Mucosa of descending colon (tissue), 3 donors: ENCODE results near the gene SHANK3. TPM values are rescaled to one million over a fixed set of nuclear protein-coding genes. Genes with fewer than 3 reads are reported as not detected.

ENCODE experiments used
- ATAC-seq: fragments of 200-7000 bp; cut with Tn5 transposase; one replicate; pipeline ENCODE4 v1.9.1; 2020; ENCODE audit warnings: mild to moderate bottlenecking, moderate library complexity
- DNase-seq, 3 donors: peaks; one replicate each; pipeline ENCODE4 v3.0.0-alpha.2; 2020
- H3K36me3 ChIP-seq: fragments of 200-600 bp; one replicate; pipeline ENCODE4 v1.8.0; 2021; ENCODE audit warnings: low read depth, mild to moderate bottlenecking
- H3K4me1 ChIP-seq: fragments of 200-600 bp; one replicate; pipeline ENCODE4 v1.8.0; 2021; ENCODE audit warnings: low read depth, mild to moderate bottlenecking
- H3K4me3 ChIP-seq: fragments of 200-600 bp; one replicate; pipeline ENCODE4 v1.8.0; 2021; ENCODE audit warnings: mild to moderate bottlenecking
- H3K9me3 ChIP-seq: fragments of 200-600 bp; one replicate; pipeline ENCODE4 v1.8.0; 2021; ENCODE audit warnings: mild to moderate bottlenecking
- CTCF ChIP-seq: fragments of 200-600 bp; IDR thresholded peaks from one replicate; pipeline ENCODE4 v1.8.0; 2022; ENCODE audit warnings: antibody characterized with exemption, mild to moderate bottlenecking
- intact Hi-C, 2 donors: fragments of 100-400 bp; cut with DNase I in 1 of 2; cut with micrococcal nuclease in 1 of 2; formaldehyde crosslinking; loops; one replicate each; pipeline versions ENCODE4 v1.11.0 to v1.11.1; 2022; cut with DNase I, micrococcal nuclease
- total RNA-seq, 3 donors: library from RNA; stranded (reverse); fragmentation: NEBNext Ultra II Directional in 2 of 3; extraction: Animal tissue kit (Norgen Biotek cat#: 25700) in 2 of 3; gene quantifications; one replicate each; pipeline versions ENCODE4 v1.2.1 to v1.2.4, GENCODE V29; 2021 to 2023
- donor health status: DM: no; HTN: no; CAD: no; lungs with moderate emphysema.
- donor health status: DM: no; HTN: no; CAD: no.
- donor health status: DM: no; HTN: yes; CAD: no.

SHANK3 gene
- total RNA-seq, 3 donors from 2014 or later, result 3.9 to 14.2 (median 7.1) TPM

GRCh38 chr22:50672041-50672440, 582 bp upstream of the SHANK3 start:
- no peak for TF ChIP-seq CTCF
- intact Hi-C loops, result no loop called here
- DNase-seq (peak in 1 of 3 donors; percentile 37), ATAC-seq (no peak)
- Histone ChIP-seq H3K9me3 (no peaks in the 10 kb centered on the region), H3K4me3 (no peak overlapping the region), H3K4me1 (peaks cover 4% of the 10 kb centered on the region), H3K36me3 (no peaks in the 10 kb centered on the region)

DNA sequence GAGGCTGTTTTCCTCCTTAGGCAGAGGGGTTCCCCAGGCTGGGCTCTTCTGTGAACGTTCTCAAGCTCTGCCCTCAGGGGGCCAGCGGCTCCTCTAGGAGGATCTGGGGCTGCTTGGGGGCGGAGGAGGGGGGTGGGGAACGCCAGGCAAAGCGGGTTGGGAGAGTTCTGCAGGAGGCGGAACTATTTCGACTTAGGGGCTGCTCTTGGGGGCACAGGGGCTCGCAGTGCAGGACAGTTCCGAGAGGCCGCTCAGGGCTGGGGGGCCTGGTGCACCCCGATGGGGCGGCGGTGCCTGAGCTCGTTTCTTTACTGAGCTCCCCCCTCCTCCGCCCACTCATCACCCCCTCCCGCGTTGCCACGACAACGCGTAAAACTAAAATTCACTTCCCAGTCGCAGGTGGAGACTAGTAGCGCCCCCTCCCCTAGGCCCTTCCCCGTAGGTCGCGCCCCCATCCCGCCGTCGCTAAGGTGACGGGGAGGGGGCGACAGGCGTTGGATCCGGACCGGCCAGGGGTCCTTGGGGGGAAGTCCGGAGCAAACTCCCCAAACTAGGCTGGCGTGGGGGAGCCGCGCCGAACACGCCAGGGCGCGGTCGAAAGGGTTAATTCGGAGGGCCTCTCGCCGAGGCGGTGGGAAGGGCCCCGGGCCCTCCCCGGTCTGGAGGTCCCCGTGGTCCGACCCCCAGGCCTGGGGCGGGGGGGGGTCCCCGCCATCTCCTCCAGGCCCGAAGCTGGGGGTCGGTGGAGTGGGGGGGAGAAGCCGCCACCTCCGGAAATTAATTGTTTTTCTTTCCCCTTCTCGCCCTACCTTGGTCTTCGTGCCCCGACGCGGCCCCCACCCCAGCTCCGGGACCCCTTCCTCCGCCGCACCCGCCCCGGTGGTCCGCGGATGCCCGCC, 857 bp downstream of the SHANK3 start:
- no peak overlapping the region for H3K4me3 ChIP-seq
- peaks cover 4% of the 10 kb centered on the region for H3K4me1 ChIP-seq
- H3K9me3 ChIP-seq, result no peaks in the 10 kb centered on the region
- TF ChIP-seq CTCF, result no peak
- intact Hi-C loops, result no loop called here
- peak in 1 of 3 donors; percentile 37 for DNase-seq
- no peak for ATAC-seq
- no peaks in the 10 kb centered on the region for H3K36me3 ChIP-seq

DNA sequence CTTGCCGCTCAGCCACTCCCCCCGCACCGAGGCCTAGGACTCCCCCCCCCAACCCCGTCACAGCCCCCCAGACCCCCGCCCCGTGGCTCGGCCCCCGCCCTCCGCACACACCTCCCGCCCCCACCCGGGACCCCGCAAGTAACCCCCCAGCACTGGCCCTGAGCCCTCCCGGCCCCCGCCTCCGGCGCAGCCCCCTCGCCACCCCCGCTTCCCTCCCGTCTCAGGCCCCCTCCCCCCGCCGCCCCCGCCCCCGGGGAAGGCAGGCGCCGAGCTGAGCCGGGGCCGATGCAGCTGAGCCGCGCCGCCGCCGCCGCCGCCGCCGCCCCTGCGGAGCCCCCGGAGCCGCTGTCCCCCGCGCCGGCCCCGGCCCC, 1.5 kb downstream of the SHANK3 start:
- ATAC-seq, result no peak
- TF ChIP-seq CTCF, result no peak
- no peak overlapping the region for H3K4me3 ChIP-seq
- no peaks in the 10 kb centered on the region for H3K9me3 ChIP-seq
- intact Hi-C loops, result no loop called here
- no peaks in the 10 kb centered on the region for H3K36me3 ChIP-seq
- peak in 1 of 3 donors; percentile 25 for DNase-seq
- peaks cover 4% of the 10 kb centered on the region for H3K4me1 ChIP-seq

DNA sequence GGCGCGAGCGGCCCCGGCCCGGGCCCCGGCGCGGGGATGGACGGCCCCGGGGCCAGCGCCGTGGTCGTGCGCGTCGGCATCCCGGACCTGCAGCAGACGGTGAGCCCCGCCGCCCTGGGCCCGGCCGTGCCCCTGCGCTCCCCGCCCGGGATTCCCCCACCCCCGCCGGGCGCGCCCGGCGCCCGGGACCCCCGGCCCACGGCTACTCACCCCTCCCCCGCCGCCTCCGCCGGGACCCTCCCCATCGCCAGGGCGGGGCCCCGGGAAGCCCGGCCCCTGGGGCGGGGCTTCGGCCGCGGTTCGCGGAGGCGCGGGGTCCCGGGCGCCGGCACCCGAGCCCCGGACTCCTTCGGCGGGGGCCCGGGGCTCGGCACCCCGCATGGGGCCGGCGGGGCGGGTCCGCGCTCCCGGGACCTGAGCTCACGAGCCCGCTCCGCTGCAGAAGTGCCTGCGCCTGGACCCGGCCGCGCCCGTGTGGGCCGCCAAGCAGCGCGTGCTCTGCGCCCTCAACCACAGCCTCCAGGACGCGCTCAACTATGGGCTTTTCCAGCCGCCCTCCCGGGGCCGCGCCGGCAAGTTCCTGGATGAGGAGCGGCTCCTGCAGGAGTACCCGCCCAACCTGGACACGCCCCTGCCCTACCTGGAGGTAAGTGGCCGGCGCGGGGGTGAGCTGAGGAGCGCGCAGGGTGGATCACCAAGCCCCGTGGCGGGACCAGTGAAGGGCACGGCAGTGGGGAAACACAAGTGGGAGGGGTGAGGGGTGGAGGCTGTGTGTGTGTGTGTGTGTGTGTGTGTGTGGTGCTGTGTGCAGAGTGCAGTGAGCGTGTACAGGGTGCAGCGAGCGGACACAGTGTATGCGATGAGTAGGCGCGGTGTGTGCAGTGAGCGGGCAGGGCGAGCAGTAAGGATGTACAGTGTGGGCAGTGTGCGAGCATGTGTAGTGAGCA, 2.3 kb downstream of the SHANK3 start:
- Histone ChIP-seq H3K9me3 (no peaks in the 10 kb centered on the region), H3K36me3 (no peaks in the 10 kb centered on the region), H3K4me3 (no peak overlapping the region), H3K4me1 (peaks cover 4% of the 10 kb centered on the region)
- ATAC-seq (peak; percentile 92), DNase-seq (peak; percentile 80 to 84 (median 83))
- intact Hi-C loops, result no loop called here
- TF ChIP-seq CTCF, result no peak

GRCh38 chr22:50675553-50676179, 3.0 kb downstream of the SHANK3 start:
- no peak for TF ChIP-seq CTCF
- H3K36me3 ChIP-seq, result no peaks in the 10 kb centered on the region
- no peaks in the 10 kb centered on the region for H3K9me3 ChIP-seq
- DNase-seq, result no peak
- H3K4me3 ChIP-seq, result no peak overlapping the region
- intact Hi-C loops, result no loop called here
- H3K4me1 ChIP-seq, result peaks cover 4% of the 10 kb centered on the region
- no peak for ATAC-seq
